Neural progenitor cell (in vitro differentiated cells): Measurements from ENCODE around the gene TMBIM1.

Experiments used
- EZH2 ChIP-seq: fragments of 200-600 bp; sonication (generic); IDR thresholded peaks from 2 replicates; pipeline ENCODE4 v1.6.1; 2017; ENCODE audit warnings: antibody characterized with exemption, mild to moderate bottlenecking, moderate library complexity
- TF ChIP-seq, protein P1 (sequence below): fragments of 200-600 bp; sonication (generic); IDR thresholded peaks from 2 replicates; pipeline ENCODE4 v1.5.1; 2017; ENCODE audit warnings: antibody characterized with exemption, mild to moderate bottlenecking

- TF ChIP-seq, protein P1, sequence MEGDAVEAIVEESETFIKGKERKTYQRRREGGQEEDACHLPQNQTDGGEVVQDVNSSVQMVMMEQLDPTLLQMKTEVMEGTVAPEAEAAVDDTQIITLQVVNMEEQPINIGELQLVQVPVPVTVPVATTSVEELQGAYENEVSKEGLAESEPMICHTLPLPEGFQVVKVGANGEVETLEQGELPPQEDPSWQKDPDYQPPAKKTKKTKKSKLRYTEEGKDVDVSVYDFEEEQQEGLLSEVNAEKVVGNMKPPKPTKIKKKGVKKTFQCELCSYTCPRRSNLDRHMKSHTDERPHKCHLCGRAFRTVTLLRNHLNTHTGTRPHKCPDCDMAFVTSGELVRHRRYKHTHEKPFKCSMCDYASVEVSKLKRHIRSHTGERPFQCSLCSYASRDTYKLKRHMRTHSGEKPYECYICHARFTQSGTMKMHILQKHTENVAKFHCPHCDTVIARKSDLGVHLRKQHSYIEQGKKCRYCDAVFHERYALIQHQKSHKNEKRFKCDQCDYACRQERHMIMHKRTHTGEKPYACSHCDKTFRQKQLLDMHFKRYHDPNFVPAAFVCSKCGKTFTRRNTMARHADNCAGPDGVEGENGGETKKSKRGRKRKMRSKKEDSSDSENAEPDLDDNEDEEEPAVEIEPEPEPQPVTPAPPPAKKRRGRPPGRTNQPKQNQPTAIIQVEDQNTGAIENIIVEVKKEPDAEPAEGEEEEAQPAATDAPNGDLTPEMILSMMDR = no peak
- TF ChIP-seq EZH2 = no peak
These were observed 16.8 kb downstream of the TMBIM1 start for GRCh38 chr2:218275371-218276072.
